ENCODE data around the gene GCAT. TPM values are rescaled to one million over a fixed set of nuclear protein-coding genes. Genes with fewer than 3 reads are reported as not detected.

Gene GCAT
- total and polyA plus RNA-seq, 4 donors: 20.7 to 32.6 (median 29.8) TPM

GRCh38 chr22:37771702-37772427, 35.9 kb upstream of the GCAT start:
- 95% methylated on average over 17 of the region's 17 CpGs for WGBS
- no peak for TF ChIP-seq ATF3 (IDR thresholded peaks at IDR 0.05)
- no peak for TF ChIP-seq HNF4G (IDR thresholded peaks at IDR 0.05)
- no peak for TF ChIP-seq NR2F2 (IDR thresholded peaks at IDR 0.05)
- TF ChIP-seq ZBTB33 (IDR thresholded peaks at IDR 0.05): no peak
- TF ChIP-seq RAD21 (IDR thresholded peaks at IDR 0.05): no peak
- TF ChIP-seq, protein P1, sequence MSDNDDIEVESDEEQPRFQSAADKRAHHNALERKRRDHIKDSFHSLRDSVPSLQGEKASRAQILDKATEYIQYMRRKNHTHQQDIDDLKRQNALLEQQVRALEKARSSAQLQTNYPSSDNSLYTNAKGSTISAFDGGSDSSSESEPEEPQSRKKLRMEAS (IDR thresholded peaks at IDR 0.05): no peak
- no peak for TF ChIP-seq SP1 (IDR thresholded peaks at IDR 0.05)
- no peak overlapping the region for H3K27ac ChIP-seq (ENCODE audit: low read depth in 1 of 2, low read length in 2 of 2)
- peaks cover 0 to 50% (median 24%) of the 10 kb centered on the region in 4 donors for H3K36me3 ChIP-seq (ENCODE audit: control insufficient read depth in 4 of 4, insufficient read depth in 3 of 4, low read depth in 1 of 4, low read length in 3 of 4)
- H3K9ac ChIP-seq (ENCODE audit: low read depth in 1 of 2, low read length in 2 of 2): no peak overlapping the region
- peaks cover 0 to 5% (median 2%) of the 10 kb centered on the region in 4 donors for H3K4me1 ChIP-seq (ENCODE audit: control insufficient read depth in 4 of 4, insufficient read depth in 4 of 4, low read length in 3 of 4)
- no peaks in the 10 kb centered on the region for H3K27me3 ChIP-seq (ENCODE audit: control insufficient read depth in 4 of 4, insufficient read depth in 4 of 4, low read length in 3 of 4)
- no peak overlapping the region for H3K4me3 ChIP-seq (ENCODE audit: low read depth in 1 of 3, low read length in 3 of 3)
- DNase-seq (ENCODE audit: low spot score): no peak
- no peaks in the 10 kb centered on the region for H3K9me3 ChIP-seq (ENCODE audit: control insufficient read depth in 4 of 4, low read length in 3 of 4)

DNA sequence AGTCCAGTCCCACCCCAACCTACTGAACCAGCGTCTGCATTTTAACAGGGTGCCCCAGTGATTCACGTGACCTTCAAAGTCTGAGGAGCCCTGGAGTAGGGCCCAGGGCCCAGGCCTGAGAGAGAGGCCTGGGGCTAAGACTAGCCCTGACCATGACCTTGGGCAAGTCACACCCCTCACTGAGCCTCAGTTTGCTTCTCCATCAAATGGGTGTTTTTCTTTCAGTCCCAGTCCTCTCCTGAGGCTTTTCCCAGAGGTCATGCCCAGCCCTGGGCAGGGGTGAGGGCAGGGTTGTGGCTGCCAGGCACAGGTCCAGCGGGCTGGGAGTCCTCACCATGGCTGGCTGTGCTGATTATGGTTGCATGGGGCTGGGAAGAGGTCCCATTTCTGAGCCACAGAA, 33.0 kb upstream of the GCAT start:
- no peak for TF ChIP-seq ZBTB33 (IDR thresholded peaks at IDR 0.05)
- TF ChIP-seq NR2F2 (IDR thresholded peaks at IDR 0.05): no peak
- TF ChIP-seq HNF4G (IDR thresholded peaks at IDR 0.05): no peak
- no peak for TF ChIP-seq ATF3 (IDR thresholded peaks at IDR 0.05)
- no peak for TF ChIP-seq TAF1 (conservative IDR thresholded peaks at IDR 0.05)
- TF ChIP-seq EGR1 (IDR thresholded peaks at IDR 0.05; ENCODE audit: low read depth in 2 of 2): no peak
- TF ChIP-seq, protein P2, sequence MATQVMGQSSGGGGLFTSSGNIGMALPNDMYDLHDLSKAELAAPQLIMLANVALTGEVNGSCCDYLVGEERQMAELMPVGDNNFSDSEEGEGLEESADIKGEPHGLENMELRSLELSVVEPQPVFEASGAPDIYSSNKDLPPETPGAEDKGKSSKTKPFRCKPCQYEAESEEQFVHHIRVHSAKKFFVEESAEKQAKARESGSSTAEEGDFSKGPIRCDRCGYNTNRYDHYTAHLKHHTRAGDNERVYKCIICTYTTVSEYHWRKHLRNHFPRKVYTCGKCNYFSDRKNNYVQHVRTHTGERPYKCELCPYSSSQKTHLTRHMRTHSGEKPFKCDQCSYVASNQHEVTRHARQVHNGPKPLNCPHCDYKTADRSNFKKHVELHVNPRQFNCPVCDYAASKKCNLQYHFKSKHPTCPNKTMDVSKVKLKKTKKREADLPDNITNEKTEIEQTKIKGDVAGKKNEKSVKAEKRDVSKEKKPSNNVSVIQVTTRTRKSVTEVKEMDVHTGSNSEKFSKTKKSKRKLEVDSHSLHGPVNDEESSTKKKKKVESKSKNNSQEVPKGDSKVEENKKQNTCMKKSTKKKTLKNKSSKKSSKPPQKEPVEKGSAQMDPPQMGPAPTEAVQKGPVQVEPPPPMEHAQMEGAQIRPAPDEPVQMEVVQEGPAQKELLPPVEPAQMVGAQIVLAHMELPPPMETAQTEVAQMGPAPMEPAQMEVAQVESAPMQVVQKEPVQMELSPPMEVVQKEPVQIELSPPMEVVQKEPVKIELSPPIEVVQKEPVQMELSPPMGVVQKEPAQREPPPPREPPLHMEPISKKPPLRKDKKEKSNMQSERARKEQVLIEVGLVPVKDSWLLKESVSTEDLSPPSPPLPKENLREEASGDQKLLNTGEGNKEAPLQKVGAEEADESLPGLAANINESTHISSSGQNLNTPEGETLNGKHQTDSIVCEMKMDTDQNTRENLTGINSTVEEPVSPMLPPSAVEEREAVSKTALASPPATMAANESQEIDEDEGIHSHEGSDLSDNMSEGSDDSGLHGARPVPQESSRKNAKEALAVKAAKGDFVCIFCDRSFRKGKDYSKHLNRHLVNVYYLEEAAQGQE (IDR thresholded peaks at IDR 0.05): no peak
- TF ChIP-seq FOXA1 (IDR thresholded peaks at IDR 0.05): no peak
- TF ChIP-seq FOXA2 (IDR thresholded peaks at IDR 0.05): no peak
- H3K27ac ChIP-seq (ENCODE audit: low read depth in 1 of 2, low read length in 2 of 2): no peak overlapping the region
- no peak overlapping the region for H3K9ac ChIP-seq (ENCODE audit: low read depth in 1 of 2, low read length in 2 of 2)
- WGBS: 91% methylated on average over 3 of the region's 3 CpGs
- no peaks in the 10 kb centered on the region for H3K9me3 ChIP-seq (ENCODE audit: control insufficient read depth in 4 of 4, low read length in 3 of 4)
- no peak for DNase-seq (ENCODE audit: low spot score)
- H3K4me1 ChIP-seq (ENCODE audit: control insufficient read depth in 4 of 4, insufficient read depth in 4 of 4, low read length in 3 of 4): peaks cover 4 to 10% (median 5%) of the 10 kb centered on the region in 4 donors
- no peaks in the 10 kb centered on the region for H3K27me3 ChIP-seq (ENCODE audit: control insufficient read depth in 4 of 4, insufficient read depth in 4 of 4, low read length in 3 of 4)
- H3K36me3 ChIP-seq (ENCODE audit: control insufficient read depth in 4 of 4, insufficient read depth in 3 of 4, low read depth in 1 of 4, low read length in 3 of 4): peaks cover 0 to 38% (median 16%) of the 10 kb centered on the region in 4 donors
- H3K4me3 ChIP-seq (ENCODE audit: low read depth in 1 of 3, low read length in 3 of 3): no peak overlapping the region
